AG09309 (cell line): Measurements from ENCODE around the gene BST1.
"Not testable (repeated sequence)": the region's sequence is repeated elsewhere in the genome, so short reads cannot be mapped to it uniquely, and the experiment has no call there.

Source experiments
- DNase-seq: peaks from one replicate; pipeline ENCODE4 v3.0.0-alpha.2; 2010; ENCODE audit warnings: low read depth
- H3K4me3 ChIP-seq: 2 replicates; pipeline ENCODE4 v1.5.1; 2011; ENCODE audit warnings: mild to moderate bottlenecking, low read depth, low read length, moderate library complexity; ENCODE audit not compliant: control insufficient read depth
- CTCF ChIP-seq: IDR thresholded peaks from 2 replicates; pipeline ENCODE4 v1.5.1; 2011; ENCODE audit warnings: mild to moderate bottlenecking, low read depth, low read length, inconsistent platforms; ENCODE audit not compliant: insufficient read depth, control insufficient read depth; ENCODE audit errors: missing control alignments

BST1 gene

GRCh38 chr4:15757054-15757453, 54.2 kb downstream of the BST1 start:
- DNase-seq: no peak
- no peak for TF ChIP-seq CTCF

GRCh38 chr4:15758294-15758693, 55.4 kb downstream of the BST1 start:
- no peak overlapping the region for H3K4me3 ChIP-seq
- TF ChIP-seq CTCF: no peak
- DNase-seq: no peak

More at GRCh38 chr4:15757054-15757453, 54.2 kb downstream of the BST1 start:
- H3K4me3 ChIP-seq: no peak overlapping the region

GRCh38 chr4:15762460-15762859, 59.6 kb downstream of the BST1 start:
- not testable (repeated sequence) for H3K4me3 ChIP-seq, DNase-seq

GRCh38 chr4:15765391-15765790, 62.5 kb downstream of the BST1 start:
- TF ChIP-seq CTCF: no peak
- no peak overlapping the region for H3K4me3 ChIP-seq

GRCh38 chr4:15765910-15766697, 63.2 kb downstream of the BST1 start:
- H3K4me3 ChIP-seq: no peak overlapping the region
- TF ChIP-seq CTCF: no peak
- DNase-seq: no peak

More at GRCh38 chr4:15765391-15765790, 62.5 kb downstream of the BST1 start:
- no peak for DNase-seq

GRCh38 chr4:15766821-15767220, 64.0 kb downstream of the BST1 start:
- no peak for TF ChIP-seq CTCF
- DNase-seq: no peak
- H3K4me3 ChIP-seq: no peak overlapping the region

GRCh38 chr4:15769202-15769601, 66.3 kb downstream of the BST1 start:
- H3K4me3 ChIP-seq: no peak overlapping the region
- DNase-seq: no peak
- TF ChIP-seq CTCF: no peak
